ENCODE data around the gene GRIK4. TPM values are rescaled to one million over a fixed set of nuclear protein-coding genes. Genes with fewer than 3 reads are reported as not detected.

The GRIK4 gene
- polyA plus RNA-seq, 3 donors = under 0.01 to 0.15 (median 0.01) TPM

DNA sequence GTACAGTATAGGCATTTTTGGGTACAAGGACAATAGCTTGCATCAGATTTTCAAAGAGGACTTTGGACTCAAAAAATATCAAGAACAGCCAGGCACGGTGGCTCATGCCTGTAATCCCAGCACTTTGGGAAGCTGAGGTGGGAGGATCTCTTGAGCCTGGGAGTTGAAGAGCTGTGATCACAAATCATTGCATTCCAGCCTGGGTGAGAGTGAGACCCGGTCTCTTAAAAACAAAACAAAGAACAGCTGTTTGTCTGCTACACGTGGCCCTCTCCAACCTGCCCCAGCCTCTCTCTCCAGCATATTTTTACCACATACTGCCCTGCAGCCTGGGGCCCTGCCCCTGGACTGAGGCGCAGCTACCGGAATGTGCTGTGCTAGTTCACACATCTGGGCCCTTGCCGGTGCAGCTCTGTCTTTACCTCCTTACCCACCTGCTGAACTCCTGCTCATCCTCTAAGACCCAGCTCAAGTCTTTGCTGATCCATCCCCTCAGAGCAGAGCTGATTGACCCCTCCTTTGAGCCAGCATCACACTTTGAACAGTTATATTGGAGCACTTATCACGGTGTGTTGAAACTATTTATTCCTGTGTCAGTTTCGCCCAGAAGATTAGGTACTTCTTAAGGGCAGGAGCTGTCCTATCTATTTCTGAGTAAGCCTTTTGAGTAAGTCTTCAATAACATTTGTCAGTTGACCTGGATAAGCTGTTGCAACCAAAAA lies 29.4 kb downstream of the GRIK4 start:
- 56 to 69% (median 63%) methylated on average over 8 of the region's 8 CpGs for WGBS, 3 donors
- H3K27ac ChIP-seq (ENCODE audit: low read depth, low read length) = no peak overlapping the region

DNA sequence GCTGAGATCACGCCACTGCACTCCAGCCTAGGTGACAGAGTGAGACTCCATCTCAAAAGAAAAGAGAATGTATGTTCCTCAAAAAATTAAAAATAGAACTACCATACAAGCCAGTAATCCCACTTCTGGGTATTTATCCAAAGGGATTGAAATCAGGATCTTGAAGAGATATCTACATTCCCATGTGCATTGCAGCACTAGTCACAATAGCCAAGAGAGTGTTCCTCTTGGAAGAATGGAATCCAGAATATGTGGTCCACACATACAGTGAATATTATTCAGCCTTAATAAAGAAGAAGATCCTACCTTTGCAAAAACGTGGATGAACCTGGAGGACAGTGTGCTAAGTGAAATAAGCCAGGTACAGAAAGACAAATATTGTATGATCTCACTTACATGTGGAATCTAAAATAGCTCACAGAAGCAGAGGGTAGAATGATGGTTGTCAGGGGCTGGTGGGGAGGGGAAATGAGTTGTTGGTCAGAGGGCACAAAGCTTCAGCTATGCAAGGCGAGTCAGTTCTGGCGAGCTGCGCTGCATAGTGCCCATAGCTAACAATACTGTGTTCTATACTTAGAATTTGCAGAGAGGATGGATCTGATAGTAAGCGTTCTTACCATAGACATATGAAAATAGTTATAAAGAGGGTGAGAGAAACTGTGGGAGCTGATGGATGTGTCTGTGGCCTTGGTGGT lies 32.1 kb downstream of the GRIK4 start:
- WGBS, 3 donors = 78 to 92% (median 83%) methylated on average over 6 of the region's 6 CpGs
- no peak overlapping the region for H3K27ac ChIP-seq (ENCODE audit: low read depth, low read length)

DNA sequence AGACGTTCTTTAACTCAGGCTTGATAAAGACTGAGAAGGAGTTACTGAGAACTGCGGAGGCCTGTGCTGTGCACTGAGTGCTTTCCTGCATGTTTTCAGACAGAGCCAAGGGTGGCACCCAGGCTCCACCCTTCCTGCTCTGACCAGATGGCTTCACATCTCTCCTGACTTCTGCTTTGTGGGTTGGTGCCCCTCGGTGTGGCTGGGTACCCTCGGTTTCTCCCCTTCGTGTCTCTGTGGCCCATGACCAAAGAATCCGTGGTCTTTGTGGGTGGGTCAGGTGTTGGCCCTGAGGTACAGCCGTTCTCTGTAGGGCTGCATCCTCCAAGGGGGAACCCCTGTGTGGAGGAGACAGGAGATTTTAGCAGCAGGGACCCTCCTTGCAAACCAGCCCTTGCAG lies 34.3 kb downstream of the GRIK4 start:
- H3K27ac ChIP-seq (ENCODE audit: low read depth, low read length) = no peak overlapping the region

DNA sequence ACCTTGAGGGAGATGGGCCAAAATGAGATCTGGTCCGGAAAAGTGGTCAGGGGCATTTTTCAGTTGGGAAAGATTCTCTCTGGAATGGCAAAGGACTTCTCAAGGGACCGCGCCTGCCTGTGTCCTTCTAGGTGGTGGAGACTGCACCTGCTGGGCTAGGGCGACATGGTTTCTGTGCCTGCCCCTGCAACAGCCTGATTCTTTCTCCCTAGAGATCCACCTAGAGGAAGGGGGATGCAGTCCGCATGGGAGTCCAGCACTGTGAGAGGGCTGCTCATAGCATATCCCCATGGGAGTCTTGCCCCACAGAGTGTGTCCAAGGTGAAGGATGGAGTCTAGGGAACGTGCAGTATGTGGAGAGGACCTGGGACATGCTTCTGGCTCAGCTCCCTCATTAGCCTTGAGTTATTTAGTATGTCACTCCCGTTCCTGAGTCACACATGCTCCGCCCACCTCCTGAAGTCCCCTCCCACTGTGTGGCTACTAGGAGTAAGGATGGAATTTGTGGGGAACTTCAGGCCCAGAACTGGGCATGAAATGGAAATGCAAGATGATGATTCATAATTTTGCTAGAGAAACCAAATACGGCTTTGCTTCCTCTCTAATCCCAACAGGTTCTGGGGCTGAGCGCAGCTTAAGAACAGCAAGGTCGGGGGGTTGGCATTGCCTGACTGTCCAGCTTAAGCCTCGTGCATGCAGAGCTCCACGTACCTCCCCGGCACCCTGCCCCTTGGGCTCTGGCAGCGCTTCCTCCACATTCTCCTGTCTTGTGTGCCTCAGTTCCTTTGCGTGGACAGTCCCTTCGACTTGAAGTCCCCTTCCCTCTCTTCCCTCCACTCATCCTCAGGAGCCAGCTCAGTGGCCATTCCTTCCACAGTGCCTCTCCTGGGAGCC lies 35.0 kb downstream of the GRIK4 start:
- 69 to 81% (median 77%) methylated on average over 17 of the region's 17 CpGs for WGBS, 3 donors
- H3K27ac ChIP-seq (ENCODE audit: low read depth, low read length) = no peak overlapping the region

More for the DNA sequence above, 34.3 kb downstream of the GRIK4 start:
- 43 to 77% (median 54%) methylated on average over 7 of the region's 7 CpGs for WGBS, 3 donors

DNA sequence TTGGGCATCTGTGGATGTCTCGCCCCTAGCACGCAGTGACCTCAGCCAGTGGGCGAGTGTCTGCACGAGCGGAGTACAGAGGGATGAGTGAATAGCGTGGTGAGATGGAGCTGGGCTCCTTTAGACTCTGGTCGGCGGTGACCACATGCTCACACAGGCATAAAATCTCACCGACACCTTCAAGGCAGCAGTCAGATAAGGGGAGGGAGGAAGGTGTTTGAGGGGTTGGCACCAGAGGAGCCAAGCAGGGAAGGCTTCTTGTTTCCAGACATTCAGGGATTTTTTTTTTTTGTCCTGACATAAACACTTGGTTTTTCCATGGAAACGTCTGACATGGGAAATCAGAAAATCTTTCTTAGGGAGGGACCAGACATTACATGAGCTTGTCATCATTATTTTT lies 35.8 kb downstream of the GRIK4 start:
- 45 to 76% (median 72%) methylated on average over 10 of the region's 10 CpGs for WGBS, 3 donors
- no peak overlapping the region for H3K27ac ChIP-seq (ENCODE audit: low read depth, low read length)

DNA sequence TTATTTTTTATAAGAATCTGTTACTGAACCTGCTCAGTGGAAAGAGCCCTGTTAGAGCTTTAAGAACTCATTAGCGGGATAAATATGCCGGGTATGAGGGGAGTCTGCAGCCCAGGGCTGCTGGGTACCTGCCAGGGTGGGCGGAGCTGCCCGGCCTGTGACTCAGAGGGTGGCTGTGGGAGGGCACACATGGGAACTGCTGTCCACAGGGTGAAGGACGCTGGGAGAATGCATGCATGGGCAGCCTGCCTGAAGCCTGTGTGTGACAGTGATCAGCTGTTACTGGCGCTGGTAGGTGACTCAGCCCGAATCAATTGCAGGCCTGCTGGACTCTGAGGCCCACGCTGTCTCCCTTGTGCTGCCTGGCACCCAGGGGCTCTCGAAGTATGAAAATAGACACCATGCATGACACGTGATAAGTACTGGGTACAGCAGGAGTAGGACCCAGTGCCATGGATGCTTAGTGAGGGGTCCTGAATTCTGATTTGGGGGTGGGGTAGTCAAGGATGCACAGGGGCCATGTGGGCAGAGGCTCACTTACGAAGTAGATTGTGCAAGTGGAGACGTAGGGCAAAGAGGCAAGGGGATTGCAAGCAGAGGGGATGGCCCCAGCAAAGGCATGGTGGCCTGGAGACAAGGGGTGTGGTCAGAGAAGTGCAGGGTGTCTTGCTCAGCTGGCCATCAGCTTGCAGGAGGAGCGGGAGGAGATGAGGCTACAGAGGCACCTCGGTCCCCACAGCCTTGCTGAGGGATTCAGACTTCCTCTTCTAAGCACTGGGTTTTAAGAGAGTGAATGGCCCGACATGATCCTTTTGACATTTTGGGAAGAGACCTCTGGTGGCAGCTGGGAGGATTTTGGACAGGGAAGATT lies 36.5 kb downstream of the GRIK4 start:
- 32 to 45% (median 42%) methylated on average over 15 of the region's 15 CpGs for WGBS, 3 donors
- no peak overlapping the region for H3K27ac ChIP-seq (ENCODE audit: low read depth, low read length)

DNA sequence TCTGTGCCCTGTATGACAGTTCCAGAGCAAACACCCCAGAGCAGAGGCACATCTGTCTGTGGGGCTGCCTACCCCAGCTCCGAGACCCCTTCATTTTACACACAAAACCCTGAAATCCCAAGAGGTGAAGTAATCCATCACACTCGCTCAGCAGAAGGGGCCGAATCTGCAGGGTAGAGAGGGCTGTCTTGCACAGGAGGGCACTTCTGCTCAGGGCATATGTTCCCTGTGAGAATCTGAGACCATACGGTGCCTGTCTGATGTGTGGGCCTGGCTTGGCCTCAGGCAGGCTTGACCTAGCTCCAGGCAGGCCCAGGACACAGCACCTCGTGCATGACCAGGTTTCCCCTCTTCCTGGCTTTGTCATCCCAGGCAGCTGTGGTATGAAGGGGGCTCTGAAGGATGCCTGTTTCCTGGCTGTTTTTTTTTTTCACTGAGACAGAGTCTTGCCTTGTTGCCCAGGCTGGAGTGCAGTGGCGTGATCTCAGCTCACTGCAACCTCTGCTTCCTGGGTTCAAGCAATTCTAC lies 37.2 kb downstream of the GRIK4 start:
- WGBS, 3 donors = 74 to 83% (median 76%) methylated on average over 6 of the region's 6 CpGs
- no peak overlapping the region for H3K27ac ChIP-seq (ENCODE audit: low read depth, low read length)

DNA sequence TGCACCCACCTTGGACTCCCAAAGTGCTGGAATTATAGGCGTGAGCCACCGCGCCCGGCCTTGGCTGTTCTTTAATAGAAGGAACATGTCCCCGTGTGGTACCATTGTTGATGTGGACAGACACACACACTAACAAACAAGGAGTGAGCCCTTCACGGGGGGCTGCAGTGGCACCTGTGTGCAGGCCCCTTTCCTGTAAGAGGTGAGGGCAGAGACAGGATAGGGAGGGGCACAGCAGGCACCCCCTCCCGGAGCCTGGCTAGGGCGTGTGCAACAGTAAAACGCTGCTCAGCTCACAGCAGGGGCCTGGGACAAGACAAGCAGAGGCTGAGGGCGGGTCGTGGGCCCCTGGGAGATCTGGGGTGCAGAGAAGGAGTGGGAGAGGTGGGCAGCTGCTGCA lies 37.8 kb downstream of the GRIK4 start:
- no peak overlapping the region for H3K27ac ChIP-seq (ENCODE audit: low read depth, low read length)
- WGBS, 3 donors = 84 to 89% (median 85%) methylated on average over 11 of the region's 11 CpGs

DNA sequence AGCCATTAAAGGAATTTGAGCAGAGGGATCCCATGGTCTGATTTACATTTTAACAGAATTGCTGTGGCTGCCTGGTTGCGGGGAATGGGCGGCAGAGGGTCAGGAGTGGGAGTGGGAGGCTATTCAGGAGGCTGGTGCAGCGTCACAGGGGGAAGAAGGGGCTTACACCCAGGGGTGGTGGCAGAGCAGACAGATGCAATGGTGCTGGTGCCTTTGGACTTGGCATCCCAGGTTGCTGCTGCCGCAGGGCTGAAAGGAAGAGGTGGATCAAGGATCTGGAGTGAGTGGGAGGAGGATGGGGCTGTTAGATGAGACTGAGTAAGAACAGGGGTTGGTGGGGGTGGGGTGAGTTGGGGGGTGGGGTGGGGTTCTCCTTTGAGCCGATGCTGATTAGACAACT lies 38.5 kb downstream of the GRIK4 start:
- H3K27ac ChIP-seq (ENCODE audit: low read depth, low read length) = no peak overlapping the region
- WGBS, 3 donors = 81 to 83% (median 83%) methylated on average over 5 of the region's 5 CpGs

DNA sequence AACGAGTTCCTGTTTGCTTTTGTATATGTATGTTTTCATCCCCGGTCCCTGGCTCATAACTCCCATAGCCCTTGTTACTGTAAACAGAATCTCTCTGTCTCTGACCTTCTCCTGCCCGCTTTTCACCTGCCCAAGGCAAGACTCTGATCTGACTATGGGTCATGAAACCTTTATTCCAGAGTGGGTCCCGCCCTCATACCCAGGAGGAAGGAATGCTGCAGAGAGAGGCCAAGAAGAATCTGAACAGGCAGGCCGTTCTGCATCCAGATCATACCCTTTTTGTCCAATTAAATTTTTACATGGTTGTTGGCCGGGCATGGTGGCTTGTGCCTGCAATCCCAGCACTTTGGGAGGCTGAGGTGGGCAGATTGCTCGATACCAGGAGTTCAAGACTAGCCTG lies 39.6 kb downstream of the GRIK4 start:
- 78 to 92% (median 83%) methylated on average over 7 of the region's 7 CpGs for WGBS, 3 donors
- H3K27ac ChIP-seq (ENCODE audit: low read depth, low read length) = no peak overlapping the region

DNA sequence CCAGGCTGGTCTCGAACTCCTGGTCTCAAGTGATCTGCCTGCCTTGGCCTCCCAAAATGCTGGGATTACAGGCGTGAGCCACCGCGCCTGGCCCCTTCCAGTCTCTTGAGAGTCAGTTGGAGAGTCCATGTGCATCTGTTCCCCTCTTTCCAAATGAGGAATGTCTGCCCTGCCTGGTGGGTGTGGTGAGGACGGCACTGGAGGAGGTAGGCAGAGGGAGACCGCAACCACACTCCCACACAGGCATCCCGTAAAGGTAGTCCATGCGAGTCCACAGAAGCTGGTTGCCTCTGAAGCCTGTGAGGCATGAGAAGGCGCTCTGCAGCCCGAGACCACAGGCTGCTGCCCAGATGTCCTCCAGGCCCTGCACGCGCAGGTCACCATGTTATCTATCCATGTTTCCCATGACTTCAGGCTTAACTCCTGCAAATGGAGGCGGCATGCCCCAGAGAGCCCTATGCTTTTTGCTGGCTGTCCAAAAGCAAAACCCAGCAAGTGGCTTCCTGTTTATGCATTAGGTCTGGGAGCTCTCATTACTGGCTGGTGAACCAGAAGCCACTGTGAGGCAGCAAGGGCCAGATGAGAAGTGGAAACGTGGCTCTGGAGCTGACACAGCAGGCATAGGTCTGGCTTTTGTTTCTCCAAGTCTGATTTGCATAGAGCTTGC lies 43.4 kb downstream of the GRIK4 start:
- 87% methylated on average over 14 of the region's 14 CpGs for WGBS, 3 donors
- no peak overlapping the region for H3K27ac ChIP-seq (ENCODE audit: low read depth, low read length)

DNA sequence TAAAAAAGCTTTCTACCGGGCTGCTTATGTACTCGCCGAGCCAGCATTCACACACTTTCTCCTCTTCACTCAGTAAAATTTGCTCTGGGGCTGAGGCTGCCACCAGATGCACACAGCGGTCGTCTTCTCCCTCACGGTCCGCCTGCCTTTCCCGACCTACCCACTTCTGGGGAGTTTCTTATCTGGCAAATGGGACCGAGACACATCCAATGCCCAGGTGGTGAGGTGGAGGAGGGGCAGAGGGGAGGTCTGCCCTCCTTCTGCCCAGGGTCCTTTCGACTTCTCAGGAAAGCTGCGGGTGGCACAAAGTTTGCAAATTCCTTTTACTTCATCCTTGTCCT lies 43.9 kb downstream of the GRIK4 start:
- H3K27ac ChIP-seq (ENCODE audit: low read depth, low read length) = no peak overlapping the region
- 63 to 76% (median 69%) methylated on average over 11 of the region's 11 CpGs for WGBS, 3 donors

DNA sequence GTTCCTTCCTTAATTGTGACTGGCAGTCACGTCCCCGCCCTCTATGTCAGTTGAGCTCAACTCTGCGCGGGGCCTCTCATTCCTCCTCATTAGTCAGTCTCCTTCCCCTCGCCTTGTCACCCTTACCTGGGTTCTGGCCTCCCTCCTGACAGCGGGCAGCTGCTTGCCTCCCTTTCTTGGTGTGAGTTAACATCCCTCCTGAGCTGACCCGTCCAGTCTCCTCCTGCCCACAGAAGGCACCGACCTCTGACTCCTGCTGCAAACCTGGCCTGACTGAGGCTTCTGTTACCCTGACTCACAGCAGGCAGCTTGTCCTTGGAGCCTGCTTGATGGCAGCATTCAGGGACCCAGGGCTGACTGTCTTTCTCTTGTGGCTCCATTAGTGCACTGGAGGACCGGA lies 45.2 kb downstream of the GRIK4 start:
- no peak overlapping the region for H3K27ac ChIP-seq (ENCODE audit: low read depth, low read length)
- WGBS, 3 donors = 70 to 87% (median 79%) methylated on average over 9 of the region's 9 CpGs

DNA sequence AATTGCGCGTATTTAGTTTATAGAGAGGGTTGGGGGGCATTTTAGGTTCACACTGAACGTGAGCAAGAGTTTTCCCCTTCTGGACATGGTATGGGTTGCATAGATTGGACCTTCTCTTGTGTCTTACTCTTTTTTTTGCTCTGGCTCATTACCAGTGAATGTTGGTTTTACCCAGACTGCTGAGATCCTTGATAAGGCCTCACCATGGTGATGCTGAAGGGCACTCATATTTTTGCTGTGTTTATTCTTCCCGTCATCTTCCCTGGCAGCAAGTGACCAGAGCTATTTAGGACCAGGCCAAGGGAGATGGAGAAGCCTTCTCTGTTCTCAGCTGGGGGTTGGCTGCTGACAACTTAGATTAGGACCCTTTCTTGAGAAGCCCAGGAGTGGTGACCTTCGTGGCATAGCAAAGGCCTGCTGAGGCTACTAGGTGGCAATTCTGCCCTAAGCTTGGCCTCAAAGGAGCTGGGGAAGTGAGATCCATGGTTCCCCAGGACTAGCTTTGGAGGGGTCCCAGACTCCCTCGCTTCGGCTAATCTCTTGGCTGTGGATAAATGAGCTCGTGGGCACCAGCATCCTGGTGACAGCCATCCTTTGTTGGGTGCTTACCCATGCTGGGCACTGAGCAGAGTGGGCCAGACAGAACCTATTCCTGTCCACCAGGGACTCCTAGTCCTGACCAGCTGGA lies 47.3 kb downstream of the GRIK4 start:
- H3K27ac ChIP-seq (ENCODE audit: low read depth, low read length) = no peak overlapping the region
- WGBS, 3 donors = 85 to 92% (median 92%) methylated on average over 8 of the region's 8 CpGs

DNA sequence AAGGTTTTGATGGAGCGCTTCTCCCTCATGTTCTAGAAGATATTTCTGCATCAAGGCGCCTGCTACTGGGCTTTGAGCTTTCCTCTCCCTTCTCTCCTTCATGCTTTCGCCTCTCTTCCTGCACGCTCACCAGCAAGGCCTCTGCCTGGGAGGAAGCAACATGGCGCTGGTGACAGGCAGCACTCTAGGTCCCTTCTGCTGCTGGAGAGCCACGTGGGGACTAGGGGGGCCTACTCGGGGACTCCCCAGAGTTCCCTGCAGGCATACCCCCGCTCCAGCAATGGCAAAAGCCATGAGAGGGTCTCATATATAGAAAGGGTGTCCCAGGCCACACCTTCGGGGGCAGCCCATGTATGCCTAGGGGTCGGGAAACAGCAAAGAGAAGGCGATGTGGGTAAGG lies 49.7 kb downstream of the GRIK4 start:
- no peak overlapping the region for H3K27ac ChIP-seq (ENCODE audit: low read depth, low read length)
- WGBS, 3 donors = 92 to 95% (median 92%) methylated on average over 10 to 11 of the region's 11 CpGs

DNA sequence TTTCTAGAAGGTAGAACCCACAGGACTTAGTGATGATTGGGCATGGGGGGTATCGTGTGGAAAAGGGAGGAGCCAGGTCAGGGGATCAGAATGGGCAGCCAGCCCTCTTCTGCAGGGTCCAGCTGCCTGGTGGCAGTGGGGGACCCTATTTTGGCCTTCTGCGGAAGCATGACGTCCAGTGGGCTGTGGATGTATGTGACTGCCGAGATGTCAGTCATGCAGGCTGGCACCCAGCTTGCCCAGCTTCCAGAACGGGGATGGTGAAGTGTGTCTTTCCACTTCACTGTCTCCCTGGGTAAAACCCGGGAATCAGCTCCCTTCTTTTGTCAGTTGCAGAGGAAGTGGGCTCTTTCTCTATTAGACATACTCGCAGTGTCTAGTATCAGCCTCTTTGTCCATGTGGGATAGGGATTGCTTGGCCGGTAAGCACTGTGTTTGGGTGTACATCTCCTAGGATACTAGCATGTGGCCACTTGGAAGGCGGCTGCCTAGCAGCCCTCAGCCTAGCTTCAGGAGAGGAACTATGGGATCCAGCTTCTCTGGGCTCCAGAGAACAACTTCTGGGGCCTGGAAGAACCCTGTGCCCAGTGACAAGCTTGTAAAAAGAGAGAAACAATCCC lies 51.4 kb downstream of the GRIK4 start:
- WGBS, 3 donors = 68 to 79% (median 76%) methylated on average over 9 of the region's 9 CpGs
- no peak overlapping the region for H3K27ac ChIP-seq (ENCODE audit: low read depth, low read length)
